Activated CD4-positive, alpha-beta T cell treated with anti-CD3 and anti-CD28 coated beads, Interleukin-2, amount 10 ng/mL, durations not matched to agents 7 days and 5 days (primary cell): Measurements from ENCODE around the gene IQSEC1. TPM values are rescaled to one million over a fixed set of nuclear protein-coding genes. Genes with fewer than 3 reads are reported as not detected.
A peak's percentile ranks its signal among the peaks of the same experiment; 100 is the strongest.

Experiments
- CTCF ChIA-PET: fragments of 350-600 bp; sonication (Branson Sonifier 250); formaldehyde crosslinking; loops from one replicate; lab custom pipeline; 2021; ENCODE audit warnings: antibody characterized with exemption; lab: Charles Lee
- POLR2A ChIA-PET: fragments of 350-600 bp; sonication (Branson Sonifier 250); formaldehyde crosslinking; loops from one replicate; lab custom pipeline; 2021; ENCODE audit warnings: antibody characterized with exemption; lab: Charles Lee
- DNase-seq: peaks from one replicate; pipeline ENCODE4 v3.0.0-alpha.2; 2020
- H3K27ac Mint-ChIP-seq: one replicate; pipeline ENCODE4 v1.8.0; 2021; ENCODE audit warnings: mild to moderate bottlenecking, moderate library complexity, mixed read lengths
- H3K27me3 Mint-ChIP-seq: one replicate; pipeline ENCODE4 v1.8.0; 2021; ENCODE audit warnings: mixed read lengths
- H3K36me3 Mint-ChIP-seq: one replicate; pipeline ENCODE4 v1.8.0; 2021; ENCODE audit warnings: low read depth, mixed read lengths
- H3K4me1 Mint-ChIP-seq: one replicate; pipeline ENCODE4 v1.8.0; 2021; ENCODE audit warnings: mixed read lengths
- H3K4me3 Mint-ChIP-seq: one replicate; pipeline ENCODE4 v1.8.0; 2021; ENCODE audit warnings: mild to moderate bottlenecking, moderate library complexity, mixed read lengths
- H3K9me3 Mint-ChIP-seq: one replicate; pipeline ENCODE4 v1.8.0; 2021; ENCODE audit warnings: mixed read lengths
- total RNA-seq, 2 experiments: library from RNA; stranded (reverse); gene quantifications; one replicate each; pipeline ENCODE4 v1.2.3, GENCODE V29; 2021

IQSEC1 gene
- total RNA-seq, 2 experiments from 2014 or later, result 58.2 to 70.4 TPM

- POLR2A ChIA-PET, result no interaction called here
- H3K27me3 Mint-ChIP-seq, result no peaks in the 10 kb centered on the region
- no peak for DNase-seq
- CTCF ChIA-PET, result no interaction called here
- H3K36me3 Mint-ChIP-seq, result no peaks in the 10 kb centered on the region
- H3K9me3 Mint-ChIP-seq, result no peaks in the 10 kb centered on the region
- H3K4me3 Mint-ChIP-seq, result no peak overlapping the region
- no peaks in the 10 kb centered on the region for H3K4me1 Mint-ChIP-seq
- H3K27ac Mint-ChIP-seq, result no peak overlapping the region
Measured at GRCh38 chr3:13057282-13058040, 15.8 kb downstream of the IQSEC1 start.

- no peaks in the 10 kb centered on the region for H3K9me3 Mint-ChIP-seq
- ChIA-PET CTCF (interaction anchor here (0.9 to 1.1 kb wide), 3 partner anchors 8 to 25 kb away, joined by 3 to 4 read pairs (median 3); no protein-coding TSS in a partner anchor), POLR2A (no interaction called here)
- no peak overlapping the region for H3K4me3 Mint-ChIP-seq
- H3K4me1 Mint-ChIP-seq, result peaks cover 3% of the 10 kb centered on the region
- no peak overlapping the region for H3K27ac Mint-ChIP-seq
- H3K27me3 Mint-ChIP-seq, result no peaks in the 10 kb centered on the region
- no peak for DNase-seq
- H3K36me3 Mint-ChIP-seq, result no peaks in the 10 kb centered on the region
Measured at GRCh38 chr3:13055634-13056033, 17.6 kb downstream of the IQSEC1 start.

- no peaks in the 10 kb centered on the region for H3K27me3 Mint-ChIP-seq
- ChIA-PET CTCF (interaction anchor here (1.1 kb wide), 1 partner anchor 9 kb away, joined by 4 read pairs; no protein-coding TSS in a partner anchor), POLR2A (no interaction called here)
- no peak overlapping the region for H3K27ac Mint-ChIP-seq
- H3K36me3 Mint-ChIP-seq, result no peaks in the 10 kb centered on the region
- no peak overlapping the region for H3K4me3 Mint-ChIP-seq
- DNase-seq, result no peak
- peaks cover 3% of the 10 kb centered on the region for H3K4me1 Mint-ChIP-seq
- no peaks in the 10 kb centered on the region for H3K9me3 Mint-ChIP-seq
Measured at GRCh38 chr3:13054341-13055285, 18.6 kb downstream of the IQSEC1 start.

- H3K27me3 Mint-ChIP-seq, result no peaks in the 10 kb centered on the region
- H3K9me3 Mint-ChIP-seq, result no peaks in the 10 kb centered on the region
- no peaks in the 10 kb centered on the region for H3K36me3 Mint-ChIP-seq
- H3K4me1 Mint-ChIP-seq, result peaks cover 3% of the 10 kb centered on the region
- peak overlapping the region; percentile 46 for H3K27ac Mint-ChIP-seq
- ChIA-PET CTCF (no interaction called here), POLR2A (no interaction called here)
- no peak for DNase-seq
- no peak overlapping the region for H3K4me3 Mint-ChIP-seq
Measured at GRCh38 chr3:13053893-13054292, 19.3 kb downstream of the IQSEC1 start.

- DNase-seq, result no peak
- CTCF ChIA-PET, result no interaction called here
- Mint-ChIP-seq H3K27me3 (no peaks in the 10 kb centered on the region), H3K36me3 (no peaks in the 10 kb centered on the region), H3K4me3 (no peak overlapping the region), H3K4me1 (peaks cover 3% of the 10 kb centered on the region), H3K9me3 (no peaks in the 10 kb centered on the region), H3K27ac (no peak overlapping the region)
- POLR2A ChIA-PET, result no interaction called here
Measured at GRCh38 chr3:13053420-13053819, 19.8 kb downstream of the IQSEC1 start.

GRCh38 chr3:13052191-13052820 is 20.9 kb downstream of the IQSEC1 start:
- ChIA-PET POLR2A (interaction anchor here (0.6 kb wide), 1 partner anchor 94 kb away, joined by 3 read pairs; no protein-coding TSS in a partner anchor), CTCF (no interaction called here)
- no peak overlapping the region for H3K4me3 Mint-ChIP-seq

GRCh38 chr3:13051581-13051980 is 21.6 kb downstream of the IQSEC1 start:
- Mint-ChIP-seq H3K9me3 (no peaks in the 10 kb centered on the region), H3K27me3 (no peaks in the 10 kb centered on the region), H3K4me1 (peaks cover 6% of the 10 kb centered on the region), H3K36me3 (no peaks in the 10 kb centered on the region), H3K4me3 (no peak overlapping the region), H3K27ac (no peak overlapping the region)
- CTCF ChIA-PET, result interaction anchor here (1.3 to 1.5 kb wide), 2 partner anchors 8 to 21 kb away, joined by 3 to 4 read pairs; no protein-coding TSS in a partner anchor
- POLR2A ChIA-PET, result interaction anchor here (0.6 kb wide), 1 partner anchor 95 kb away, joined by 3 read pairs; no protein-coding TSS in a partner anchor
- no peak for DNase-seq

More at GRCh38 chr3:13052191-13052820, 20.9 kb downstream of the IQSEC1 start:
- Mint-ChIP-seq H3K27ac (no peak overlapping the region), H3K27me3 (no peaks in the 10 kb centered on the region), H3K36me3 (no peaks in the 10 kb centered on the region), H3K9me3 (no peaks in the 10 kb centered on the region), H3K4me1 (peaks cover 3% of the 10 kb centered on the region)
- DNase-seq, result no peak

GRCh38 chr3:13051066-13051465 is 22.2 kb downstream of the IQSEC1 start:
- peaks cover 12% of the 10 kb centered on the region for H3K4me1 Mint-ChIP-seq
- no peaks in the 10 kb centered on the region for H3K9me3 Mint-ChIP-seq
- H3K27ac Mint-ChIP-seq, result no peak overlapping the region
- DNase-seq, result no peak
- H3K4me3 Mint-ChIP-seq, result no peak overlapping the region
- H3K27me3 Mint-ChIP-seq, result no peaks in the 10 kb centered on the region
- CTCF ChIA-PET, result interaction anchor here (1.3 to 1.5 kb wide), 2 partner anchors 9 to 21 kb away, joined by 3 to 4 read pairs; no protein-coding TSS in a partner anchor
- H3K36me3 Mint-ChIP-seq, result no peaks in the 10 kb centered on the region
- POLR2A ChIA-PET, result no interaction called here

GRCh38 chr3:13050446-13050845 is 22.8 kb downstream of the IQSEC1 start:
- ChIA-PET CTCF (interaction anchor here (0.7 to 1.7 kb wide), 4 partner anchors 9 to 376 kb away, joined by 3 to 4 read pairs (median 3); no protein-coding TSS in a partner anchor), POLR2A (no interaction called here)
- no peak for DNase-seq
- H3K27me3 Mint-ChIP-seq, result no peaks in the 10 kb centered on the region
- no peaks in the 10 kb centered on the region for H3K9me3 Mint-ChIP-seq
- H3K4me1 Mint-ChIP-seq, result peaks cover 16% of the 10 kb centered on the region
- no peak overlapping the region for H3K27ac Mint-ChIP-seq
- H3K36me3 Mint-ChIP-seq, result no peaks in the 10 kb centered on the region
- H3K4me3 Mint-ChIP-seq, result no peak overlapping the region

GRCh38 chr3:13049400-13049799 is 23.8 kb downstream of the IQSEC1 start:
- H3K4me1 Mint-ChIP-seq, result peaks cover 16% of the 10 kb centered on the region
- H3K36me3 Mint-ChIP-seq, result no peaks in the 10 kb centered on the region
- POLR2A ChIA-PET, result no interaction called here
- CTCF ChIA-PET, result interaction anchor here (1.7 kb wide), 1 partner anchor 9 kb away, joined by 3 read pairs; no protein-coding TSS in a partner anchor
- no peak overlapping the region for H3K4me3 Mint-ChIP-seq
- no peaks in the 10 kb centered on the region for H3K27me3 Mint-ChIP-seq
- DNase-seq, result no peak
- H3K27ac Mint-ChIP-seq, result no peak overlapping the region
- H3K9me3 Mint-ChIP-seq, result no peaks in the 10 kb centered on the region

GRCh38 chr3:13047296-13048165 is 25.7 kb downstream of the IQSEC1 start:
- POLR2A ChIA-PET, result no interaction called here
- Mint-ChIP-seq H3K27ac (no peak overlapping the region), H3K27me3 (no peaks in the 10 kb centered on the region)

More at GRCh38 chr3:13047296-13048165, 25.7 kb downstream of the IQSEC1 start:
- DNase-seq, result no peak
- CTCF ChIA-PET, result interaction anchor here (0.9 to 1.7 kb wide), 3 partner anchors 11 to 81 kb away, joined by 3 to 4 read pairs (median 3); no protein-coding TSS in a partner anchor
- H3K4me3 Mint-ChIP-seq, result no peak overlapping the region
- H3K4me1 Mint-ChIP-seq, result peaks cover 16% of the 10 kb centered on the region
- no peaks in the 10 kb centered on the region for H3K36me3 Mint-ChIP-seq
- H3K9me3 Mint-ChIP-seq, result no peaks in the 10 kb centered on the region
